Endodermal cell (in vitro differentiated cells): ENCODE measurements around the gene PDE5A. TPM values are rescaled to one million over a fixed set of nuclear protein-coding genes. Genes with fewer than 3 reads are reported as not detected.
A peak's percentile ranks its signal among the peaks of the same experiment; 100 is the strongest.

Experiments used
- DNase-seq: peaks from one replicate; pipeline ENCODE4 v3.0.0-alpha.2; 2017
- H3K27ac ChIP-seq: 2 replicates; pipeline ENCODE4 v1.5.1; 2013; ENCODE audit warnings: mild to moderate bottlenecking, low read depth, low read length, moderate library complexity
- H3K27me3 ChIP-seq: 2 replicates; pipeline ENCODE4 v1.6.1; 2013; ENCODE audit warnings: mild to moderate bottlenecking, low read length, moderate library complexity; ENCODE audit not compliant: insufficient read depth, control insufficient read depth, poor library complexity, severe bottlenecking
- H3K36me3 ChIP-seq: 2 replicates; pipeline ENCODE4 v1.7.0; 2013; ENCODE audit warnings: mild to moderate bottlenecking, low read length, moderate library complexity; ENCODE audit not compliant: control insufficient read depth, insufficient read depth
- H3K4me1 ChIP-seq: one replicate; pipeline ENCODE4 v1.7.0; 2013; ENCODE audit warnings: low read length; ENCODE audit not compliant: control insufficient read depth, insufficient read depth
- H3K4me3 ChIP-seq: 2 replicates; pipeline ENCODE4 v1.5.1; 2013; ENCODE audit warnings: mild to moderate bottlenecking, low read length, moderate library complexity
- H3K9ac ChIP-seq: 2 replicates; pipeline ENCODE4 v1.6.1; 2013; ENCODE audit warnings: mild to moderate bottlenecking, low read length, moderate library complexity; ENCODE audit not compliant: poor library complexity, severe bottlenecking; ENCODE audit errors: extremely low read depth
- H3K9me3 ChIP-seq: 2 replicates; pipeline ENCODE4 v1.6.1; 2013; ENCODE audit warnings: mild to moderate bottlenecking, low read length, moderate library complexity; ENCODE audit not compliant: control insufficient read depth
- H3K27ac Mint-ChIP-seq: 2 replicates; pipeline ENCODE4 v1.8.0; 2020; ENCODE audit warnings: mixed read lengths
- H3K27me3 Mint-ChIP-seq: 2 replicates; pipeline ENCODE4 v1.8.0; 2021; ENCODE audit warnings: mild to moderate bottlenecking, mixed read lengths; ENCODE audit not compliant: insufficient read depth
- H3K36me3 Mint-ChIP-seq: 2 replicates; pipeline ENCODE4 v1.8.0; 2020; ENCODE audit warnings: low read depth, mixed read lengths
- H3K4me1 Mint-ChIP-seq: 2 replicates; pipeline ENCODE4 v1.8.0; 2020; ENCODE audit warnings: mixed read lengths
- H3K4me3 Mint-ChIP-seq: 2 replicates; pipeline ENCODE4 v1.8.0; 2020; ENCODE audit warnings: mild to moderate bottlenecking, moderate library complexity, mixed read lengths
- H3K9me3 Mint-ChIP-seq: 2 replicates; pipeline ENCODE4 v1.8.0; 2020; ENCODE audit warnings: mild to moderate bottlenecking, mixed read lengths
- WGBS, 2 experiments: methylation state at CpG; one replicate each; pipeline versions ENCODE4 v1.1.5 to v1.1.7; 2013; ENCODE audit warnings: missing lambda C conversion rate in 2 of 2, mixed read lengths in 1 of 2; ENCODE audit not compliant: insufficient coverage in 1 of 2, insufficient read length in 1 of 2; 5-methylcytosine and 5-hydroxymethylcytosine counted together
- total RNA-seq, 2 donors: library from RNA; stranded (reverse); fragmentation: NEBNext Ultra II Directional in 1 of 2; extraction: Animal tissue kit (Norgen Biotek cat#: 25700) in 1 of 2; gene quantifications; 2 replicates in 1 of 2; 3 replicates in 1 of 2; pipeline ENCODE4 v1.2.1, GENCODE V29; 2021
- TF ChIP-seq, protein P1 (sequence below): fragments of 200-600 bp; sonication (generic); conservative IDR thresholded peaks from 2 replicates; pipeline ENCODE4 v1.5.0; 2021; ENCODE audit warnings: antibody characterized with exemption, mild to moderate bottlenecking

The PDE5A gene
- total RNA-seq, 2 donors from 2014 or later, result 36.3 to 37.8 TPM

DNA sequence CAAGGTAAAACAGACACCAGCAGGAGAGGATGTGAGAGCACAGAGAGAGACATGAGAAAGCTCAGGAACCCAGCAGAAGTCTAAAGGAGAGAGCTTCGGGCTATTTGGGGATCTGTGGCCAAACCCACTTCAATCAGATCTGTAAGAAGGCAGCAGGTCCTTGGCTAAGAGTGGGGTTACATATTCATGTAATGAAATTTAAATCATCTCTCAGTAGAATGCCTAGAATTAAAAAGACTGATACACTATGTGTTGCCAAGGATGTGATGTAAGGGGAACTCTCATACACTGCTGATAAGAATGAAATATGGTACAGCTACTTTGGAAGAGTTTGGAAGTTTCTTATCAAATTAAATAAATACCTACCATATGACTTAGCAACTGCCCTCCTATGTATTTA, 35.8 kb downstream of the PDE5A start:
- Histone ChIP-seq H3K9ac (no peak overlapping the region), H3K27me3 (no peaks in the 10 kb centered on the region), H3K36me3 (no peaks in the 10 kb centered on the region), H3K9me3 (no peaks in the 10 kb centered on the region), H3K4me3 (no peak overlapping the region), H3K27ac (no peak overlapping the region), H3K4me1 (no peaks in the 10 kb centered on the region)
- no peak overlapping the region for H3K4me3 Mint-ChIP-seq
- H3K36me3 Mint-ChIP-seq, result peaks cover 32% of the 10 kb centered on the region
- DNase-seq, result no peak
- H3K9me3 Mint-ChIP-seq, result no peaks in the 10 kb centered on the region
- TF ChIP-seq, protein P1, sequence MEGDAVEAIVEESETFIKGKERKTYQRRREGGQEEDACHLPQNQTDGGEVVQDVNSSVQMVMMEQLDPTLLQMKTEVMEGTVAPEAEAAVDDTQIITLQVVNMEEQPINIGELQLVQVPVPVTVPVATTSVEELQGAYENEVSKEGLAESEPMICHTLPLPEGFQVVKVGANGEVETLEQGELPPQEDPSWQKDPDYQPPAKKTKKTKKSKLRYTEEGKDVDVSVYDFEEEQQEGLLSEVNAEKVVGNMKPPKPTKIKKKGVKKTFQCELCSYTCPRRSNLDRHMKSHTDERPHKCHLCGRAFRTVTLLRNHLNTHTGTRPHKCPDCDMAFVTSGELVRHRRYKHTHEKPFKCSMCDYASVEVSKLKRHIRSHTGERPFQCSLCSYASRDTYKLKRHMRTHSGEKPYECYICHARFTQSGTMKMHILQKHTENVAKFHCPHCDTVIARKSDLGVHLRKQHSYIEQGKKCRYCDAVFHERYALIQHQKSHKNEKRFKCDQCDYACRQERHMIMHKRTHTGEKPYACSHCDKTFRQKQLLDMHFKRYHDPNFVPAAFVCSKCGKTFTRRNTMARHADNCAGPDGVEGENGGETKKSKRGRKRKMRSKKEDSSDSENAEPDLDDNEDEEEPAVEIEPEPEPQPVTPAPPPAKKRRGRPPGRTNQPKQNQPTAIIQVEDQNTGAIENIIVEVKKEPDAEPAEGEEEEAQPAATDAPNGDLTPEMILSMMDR, result no peak
- no peaks in the 10 kb centered on the region for H3K27me3 Mint-ChIP-seq
- WGBS, 2 experiments, result 83 to 88% methylated on average over 1 of the region's 1 CpG
- H3K4me1 Mint-ChIP-seq, result peaks cover 4% of the 10 kb centered on the region
- peak overlapping the region; percentile 16 for H3K27ac Mint-ChIP-seq

- TF ChIP-seq, protein P1, result no peak
- peaks cover 24% of the 10 kb centered on the region for H3K36me3 Mint-ChIP-seq
- H3K4me1 Mint-ChIP-seq, result no peaks in the 10 kb centered on the region
- no peak overlapping the region for H3K27ac Mint-ChIP-seq
- Histone ChIP-seq H3K4me1 (no peaks in the 10 kb centered on the region), H3K9me3 (no peaks in the 10 kb centered on the region), H3K9ac (no peak overlapping the region), H3K27me3 (no peaks in the 10 kb centered on the region), H3K4me3 (no peak overlapping the region), H3K27ac (no peak overlapping the region), H3K36me3 (no peaks in the 10 kb centered on the region)
- H3K4me3 Mint-ChIP-seq, result no peak overlapping the region
- H3K9me3 Mint-ChIP-seq, result no peaks in the 10 kb centered on the region
- no peaks in the 10 kb centered on the region for H3K27me3 Mint-ChIP-seq
- no peak for DNase-seq
Observed at GRCh38 chr4:119589165-119589564, 39.4 kb downstream of the PDE5A start.

GRCh38 chr4:119587796-119588195, 40.8 kb downstream of the PDE5A start:
- 95 to 100% methylated on average over 2 to 3 of the region's 3 CpGs for WGBS, 2 experiments

More at GRCh38 chr4:119587796-119588195, 40.8 kb downstream of the PDE5A start:
- Histone ChIP-seq H3K27me3 (no peaks in the 10 kb centered on the region), H3K27ac (no peak overlapping the region), H3K4me1 (no peaks in the 10 kb centered on the region), H3K36me3 (no peaks in the 10 kb centered on the region), H3K4me3 (no peak overlapping the region), H3K9ac (no peak overlapping the region), H3K9me3 (no peaks in the 10 kb centered on the region)
- Mint-ChIP-seq H3K36me3 (peaks cover 20% of the 10 kb centered on the region), H3K27ac (no peak overlapping the region), H3K4me1 (no peaks in the 10 kb centered on the region), H3K4me3 (no peak overlapping the region), H3K27me3 (no peaks in the 10 kb centered on the region), H3K9me3 (no peaks in the 10 kb centered on the region)
- TF ChIP-seq, protein P1, result no peak
- no peak for DNase-seq
